HepG2 (cell line): ENCODE data around the gene SPOP.

Experiments
- HDAC6 ChIP-seq: fragments of 200-600 bp; sonication (generic); IDR thresholded peaks from 2 replicates; pipeline ENCODE4 v1.7.0; 2017; ENCODE audit warnings: mild to moderate bottlenecking, antibody characterized with exemption, low read length, low read depth
- JUND ChIP-seq: sonication (generic); formaldehyde crosslinking; IDR thresholded peaks from 2 replicates; pipeline ENCODE4 v1.8.0; 2022; ENCODE audit warnings: mild to moderate bottlenecking, missing genetic modification reagents
- SSRP1 ChIP-seq: IDR thresholded peaks from 2 replicates; pipeline ENCODE4 v1.6.1; 2016; ENCODE audit warnings: control low read depth
- U2AF1 ChIP-seq: fragments of 200-400 bp; formaldehyde crosslinking; optimal IDR thresholded peaks from 2 replicates; pipeline ENCODE3; 2017; ENCODE audit warnings: mild to moderate bottlenecking, low read depth, low read length
- ZNF724P ChIP-seq: sonication (generic); formaldehyde crosslinking; IDR thresholded peaks from 2 replicates; pipeline ENCODE4 v1.8.0; 2022; ENCODE audit warnings: missing genetic modification reagents, borderline replicate concordance
- ZNF777 ChIP-seq: sonication (generic); formaldehyde crosslinking; IDR thresholded peaks from 2 replicates; pipeline ENCODE4 v1.4.0; 2020; ENCODE audit warnings: missing genetic modification reagents
- ZNF839 ChIP-seq: sonication (generic); formaldehyde crosslinking; IDR thresholded peaks from 2 replicates; pipeline ENCODE4 v1.4.0; 2020; ENCODE audit warnings: missing genetic modification reagents, mild to moderate bottlenecking, borderline replicate concordance
- TF ChIP-seq, protein P1 (sequence below): sonication (generic); formaldehyde crosslinking; IDR thresholded peaks from 2 replicates; pipeline ENCODE4 v1.4.0; 2020; ENCODE audit warnings: missing genetic modification reagents
- TF ChIP-seq, protein P2 (sequence below): sonication (generic); formaldehyde crosslinking; IDR thresholded peaks from 2 replicates; pipeline ENCODE4 v1.4.0; 2020; ENCODE audit warnings: low read depth, mild to moderate bottlenecking, missing genetic modification reagents
- TF ChIP-seq, protein P3 (sequence below): sonication (generic); formaldehyde crosslinking; IDR thresholded peaks from 2 replicates; pipeline ENCODE4 v1.8.0; 2022; ENCODE audit warnings: mild to moderate bottlenecking, missing genetic modification reagents; ENCODE audit not compliant: insufficient replicate concordance
- TF ChIP-seq, protein P4 (sequence below): IDR thresholded peaks from 2 replicates; pipeline ENCODE4 v1.6.1; 2016; ENCODE audit warnings: missing compliant biosample characterization, missing genetic modification reagents, borderline replicate concordance
- TF ChIP-seq, protein P5 (sequence below): sonication (generic); formaldehyde crosslinking; IDR thresholded peaks from 2 replicates; pipeline ENCODE4 v1.5.0; 2020; ENCODE audit warnings: mild to moderate bottlenecking, missing genetic modification reagents, moderate library complexity
- TF ChIP-seq, protein P6 (sequence below): sonication (generic); formaldehyde crosslinking; IDR thresholded peaks from 2 replicates; pipeline ENCODE4 v1.4.0; 2020; ENCODE audit warnings: mild to moderate bottlenecking, low read depth, missing genetic modification reagents

DNA sequence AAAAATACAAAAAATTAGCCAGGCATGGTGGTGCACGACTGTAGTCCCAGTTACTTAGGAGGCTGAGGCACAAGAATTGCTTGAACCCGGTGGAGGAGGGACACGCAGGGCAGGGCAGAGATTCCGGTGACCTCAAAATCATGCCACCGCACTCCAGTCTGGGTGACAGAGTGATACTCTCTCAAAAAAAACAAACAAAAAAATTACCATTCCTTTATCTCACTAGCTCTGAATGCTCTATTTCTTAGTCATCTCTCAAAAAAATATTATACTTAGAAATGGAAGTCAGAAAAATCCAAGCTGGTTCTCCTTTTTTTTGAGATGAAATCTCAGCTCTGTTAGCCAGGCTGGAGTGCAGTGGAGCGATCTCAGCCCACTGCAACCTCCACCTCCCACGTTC is 40.8 kb downstream of the SPOP start:
- TF ChIP-seq, protein P1, sequence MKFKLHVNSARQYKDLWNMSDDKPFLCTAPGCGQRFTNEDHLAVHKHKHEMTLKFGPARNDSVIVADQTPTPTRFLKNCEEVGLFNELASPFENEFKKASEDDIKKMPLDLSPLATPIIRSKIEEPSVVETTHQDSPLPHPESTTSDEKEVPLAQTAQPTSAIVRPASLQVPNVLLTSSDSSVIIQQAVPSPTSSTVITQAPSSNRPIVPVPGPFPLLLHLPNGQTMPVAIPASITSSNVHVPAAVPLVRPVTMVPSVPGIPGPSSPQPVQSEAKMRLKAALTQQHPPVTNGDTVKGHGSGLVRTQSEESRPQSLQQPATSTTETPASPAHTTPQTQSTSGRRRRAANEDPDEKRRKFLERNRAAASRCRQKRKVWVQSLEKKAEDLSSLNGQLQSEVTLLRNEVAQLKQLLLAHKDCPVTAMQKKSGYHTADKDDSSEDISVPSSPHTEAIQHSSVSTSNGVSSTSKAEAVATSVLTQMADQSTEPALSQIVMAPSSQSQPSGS (CRISPR knock-in tag): no peak
- no peak for TF ChIP-seq SSRP1
- TF ChIP-seq JUND: no peak
- TF ChIP-seq, protein P2, sequence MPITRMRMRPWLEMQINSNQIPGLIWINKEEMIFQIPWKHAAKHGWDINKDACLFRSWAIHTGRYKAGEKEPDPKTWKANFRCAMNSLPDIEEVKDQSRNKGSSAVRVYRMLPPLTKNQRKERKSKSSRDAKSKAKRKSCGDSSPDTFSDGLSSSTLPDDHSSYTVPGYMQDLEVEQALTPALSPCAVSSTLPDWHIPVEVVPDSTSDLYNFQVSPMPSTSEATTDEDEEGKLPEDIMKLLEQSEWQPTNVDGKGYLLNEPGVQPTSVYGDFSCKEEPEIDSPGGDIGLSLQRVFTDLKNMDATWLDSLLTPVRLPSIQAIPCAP (CRISPR knock-in tag): no peak
- TF ChIP-seq, protein P3, sequence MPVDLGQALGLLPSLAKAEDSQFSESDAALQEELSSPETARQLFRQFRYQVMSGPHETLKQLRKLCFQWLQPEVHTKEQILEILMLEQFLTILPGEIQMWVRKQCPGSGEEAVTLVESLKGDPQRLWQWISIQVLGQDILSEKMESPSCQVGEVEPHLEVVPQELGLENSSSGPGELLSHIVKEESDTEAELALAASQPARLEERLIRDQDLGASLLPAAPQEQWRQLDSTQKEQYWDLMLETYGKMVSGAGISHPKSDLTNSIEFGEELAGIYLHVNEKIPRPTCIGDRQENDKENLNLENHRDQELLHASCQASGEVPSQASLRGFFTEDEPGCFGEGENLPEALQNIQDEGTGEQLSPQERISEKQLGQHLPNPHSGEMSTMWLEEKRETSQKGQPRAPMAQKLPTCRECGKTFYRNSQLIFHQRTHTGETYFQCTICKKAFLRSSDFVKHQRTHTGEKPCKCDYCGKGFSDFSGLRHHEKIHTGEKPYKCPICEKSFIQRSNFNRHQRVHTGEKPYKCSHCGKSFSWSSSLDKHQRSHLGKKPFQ (CRISPR knock-in tag): no peak
- TF ChIP-seq, protein P4, sequence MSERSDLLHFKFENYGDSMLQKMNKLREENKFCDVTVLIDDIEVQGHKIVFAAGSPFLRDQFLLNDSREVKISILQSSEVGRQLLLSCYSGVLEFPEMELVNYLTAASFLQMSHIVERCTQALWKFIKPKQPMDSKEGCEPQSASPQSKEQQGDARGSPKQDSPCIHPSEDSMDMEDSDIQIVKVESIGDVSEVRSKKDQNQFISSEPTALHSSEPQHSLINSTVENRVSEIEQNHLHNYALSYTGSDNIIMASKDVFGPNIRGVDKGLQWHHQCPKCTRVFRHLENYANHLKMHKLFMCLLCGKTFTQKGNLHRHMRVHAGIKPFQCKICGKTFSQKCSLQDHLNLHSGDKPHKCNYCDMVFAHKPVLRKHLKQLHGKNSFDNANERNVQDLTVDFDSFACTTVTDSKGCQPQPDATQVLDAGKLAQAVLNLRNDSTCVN (CRISPR knock-in tag): no peak
- no peak for TF ChIP-seq ZNF839 (CRISPR knock-in tag)
- no peak for TF ChIP-seq HDAC6
- no peak for TF ChIP-seq ZNF777
- TF ChIP-seq, protein P5, sequence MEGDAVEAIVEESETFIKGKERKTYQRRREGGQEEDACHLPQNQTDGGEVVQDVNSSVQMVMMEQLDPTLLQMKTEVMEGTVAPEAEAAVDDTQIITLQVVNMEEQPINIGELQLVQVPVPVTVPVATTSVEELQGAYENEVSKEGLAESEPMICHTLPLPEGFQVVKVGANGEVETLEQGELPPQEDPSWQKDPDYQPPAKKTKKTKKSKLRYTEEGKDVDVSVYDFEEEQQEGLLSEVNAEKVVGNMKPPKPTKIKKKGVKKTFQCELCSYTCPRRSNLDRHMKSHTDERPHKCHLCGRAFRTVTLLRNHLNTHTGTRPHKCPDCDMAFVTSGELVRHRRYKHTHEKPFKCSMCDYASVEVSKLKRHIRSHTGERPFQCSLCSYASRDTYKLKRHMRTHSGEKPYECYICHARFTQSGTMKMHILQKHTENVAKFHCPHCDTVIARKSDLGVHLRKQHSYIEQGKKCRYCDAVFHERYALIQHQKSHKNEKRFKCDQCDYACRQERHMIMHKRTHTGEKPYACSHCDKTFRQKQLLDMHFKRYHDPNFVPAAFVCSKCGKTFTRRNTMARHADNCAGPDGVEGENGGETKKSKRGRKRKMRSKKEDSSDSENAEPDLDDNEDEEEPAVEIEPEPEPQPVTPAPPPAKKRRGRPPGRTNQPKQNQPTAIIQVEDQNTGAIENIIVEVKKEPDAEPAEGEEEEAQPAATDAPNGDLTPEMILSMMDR: no peak
- TF ChIP-seq U2AF1: no peak
- no peak for TF ChIP-seq ZNF724P (CRISPR knock-in tag)
- TF ChIP-seq, protein P6, sequence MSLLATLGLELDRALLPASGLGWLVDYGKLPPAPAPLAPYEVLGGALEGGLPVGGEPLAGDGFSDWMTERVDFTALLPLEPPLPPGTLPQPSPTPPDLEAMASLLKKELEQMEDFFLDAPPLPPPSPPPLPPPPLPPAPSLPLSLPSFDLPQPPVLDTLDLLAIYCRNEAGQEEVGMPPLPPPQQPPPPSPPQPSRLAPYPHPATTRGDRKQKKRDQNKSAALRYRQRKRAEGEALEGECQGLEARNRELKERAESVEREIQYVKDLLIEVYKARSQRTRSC: no peak
